Cardiac fibroblast (primary cell): ENCODE measurements around the gene CAMTA1.

Experiments
- DNase-seq, 2 donors: peaks; one replicate each; pipeline versions ENCODE4 v3.0.0 to v3.0.0-alpha.2; 2010; ENCODE audit warnings: low read depth in 2 of 2
- H3K4me3 ChIP-seq, 2 donors: replicated peaks in 1 of 2; 1 replicate in 1 of 2; 2 replicates in 1 of 2; pipeline ENCODE4 v1.5.1; 2011; ENCODE audit warnings: low read depth in 2 of 2, low read length in 2 of 2, mild to moderate bottlenecking in 2 of 2, moderate library complexity in 1 of 2
- TF ChIP-seq, protein P1 (sequence below): IDR thresholded peaks from one replicate; pipeline ENCODE4 v1.5.1; 2011; ENCODE audit warnings: low read depth, mild to moderate bottlenecking, low read length, inconsistent platforms

Gene CAMTA1

DNA sequence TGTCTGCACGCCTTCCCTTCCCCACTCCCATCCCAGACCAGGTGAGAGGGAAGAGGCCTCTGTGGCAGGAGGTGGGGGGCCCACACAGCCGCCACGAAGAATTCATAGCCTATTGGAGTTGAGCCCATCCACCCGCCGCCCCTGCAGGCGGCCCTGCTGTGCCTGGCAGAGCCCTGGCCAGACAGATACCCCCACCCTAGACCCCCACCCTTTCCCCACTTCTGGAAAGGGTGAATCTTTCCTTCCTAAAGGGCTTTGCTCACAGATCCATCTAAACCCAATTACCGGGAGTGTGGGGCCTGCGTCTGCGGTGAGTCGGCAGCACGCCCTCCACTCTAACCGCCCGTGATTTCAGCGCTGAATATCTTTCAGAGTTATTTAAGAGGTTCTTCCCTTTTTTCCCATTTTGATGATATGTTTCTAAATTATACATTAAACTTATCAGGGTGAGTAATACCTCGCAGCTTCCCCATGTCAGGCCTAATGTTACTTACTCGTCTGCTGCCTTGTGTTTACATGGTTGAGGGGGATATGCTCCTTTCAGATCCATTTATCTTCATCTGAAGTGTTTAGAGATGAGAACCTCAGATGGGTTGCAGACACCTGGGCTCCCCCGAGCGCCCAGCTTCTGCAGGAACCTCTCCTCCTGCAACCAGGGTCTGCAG is 802.0 kb downstream of the CAMTA1 start:
- TF ChIP-seq, protein P1, sequence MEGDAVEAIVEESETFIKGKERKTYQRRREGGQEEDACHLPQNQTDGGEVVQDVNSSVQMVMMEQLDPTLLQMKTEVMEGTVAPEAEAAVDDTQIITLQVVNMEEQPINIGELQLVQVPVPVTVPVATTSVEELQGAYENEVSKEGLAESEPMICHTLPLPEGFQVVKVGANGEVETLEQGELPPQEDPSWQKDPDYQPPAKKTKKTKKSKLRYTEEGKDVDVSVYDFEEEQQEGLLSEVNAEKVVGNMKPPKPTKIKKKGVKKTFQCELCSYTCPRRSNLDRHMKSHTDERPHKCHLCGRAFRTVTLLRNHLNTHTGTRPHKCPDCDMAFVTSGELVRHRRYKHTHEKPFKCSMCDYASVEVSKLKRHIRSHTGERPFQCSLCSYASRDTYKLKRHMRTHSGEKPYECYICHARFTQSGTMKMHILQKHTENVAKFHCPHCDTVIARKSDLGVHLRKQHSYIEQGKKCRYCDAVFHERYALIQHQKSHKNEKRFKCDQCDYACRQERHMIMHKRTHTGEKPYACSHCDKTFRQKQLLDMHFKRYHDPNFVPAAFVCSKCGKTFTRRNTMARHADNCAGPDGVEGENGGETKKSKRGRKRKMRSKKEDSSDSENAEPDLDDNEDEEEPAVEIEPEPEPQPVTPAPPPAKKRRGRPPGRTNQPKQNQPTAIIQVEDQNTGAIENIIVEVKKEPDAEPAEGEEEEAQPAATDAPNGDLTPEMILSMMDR = no peak
- H3K4me3 ChIP-seq = no peak overlapping the region
- DNase-seq = no peak

DNA sequence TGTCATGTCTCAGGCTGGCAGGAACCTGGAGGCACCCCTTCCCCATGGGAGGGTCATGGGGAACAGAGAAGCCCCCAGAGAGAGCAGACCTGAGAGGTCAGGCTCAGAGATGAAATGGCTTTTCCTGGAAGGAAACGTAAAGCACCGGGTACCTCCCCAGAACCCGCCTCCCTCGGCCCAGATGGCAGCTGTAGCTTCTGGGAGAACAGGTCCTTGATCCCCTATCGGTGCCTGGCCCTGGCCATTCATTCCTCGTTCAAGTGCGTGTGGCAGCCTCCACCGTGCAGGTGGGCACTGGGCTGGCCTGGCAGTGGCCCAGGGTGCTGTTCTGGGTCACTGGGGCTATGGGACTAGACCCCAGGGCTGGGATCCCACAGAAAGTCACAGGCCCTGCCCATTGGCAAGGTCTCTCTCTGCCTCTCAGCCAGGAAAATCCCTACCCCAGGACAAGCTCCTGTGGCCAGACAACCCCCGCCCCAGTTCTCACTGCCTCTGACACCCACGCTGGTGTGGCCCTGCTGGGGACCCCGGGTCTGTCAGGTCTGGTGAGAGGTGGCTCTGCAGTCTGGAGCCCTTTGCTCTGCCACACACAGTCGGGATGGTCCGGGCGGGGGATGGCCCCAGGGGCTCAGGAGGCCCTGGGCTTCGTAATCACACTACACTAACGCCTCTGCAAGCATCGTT is 802.7 kb downstream of the CAMTA1 start:
- TF ChIP-seq, protein P1 = no peak

DNA sequence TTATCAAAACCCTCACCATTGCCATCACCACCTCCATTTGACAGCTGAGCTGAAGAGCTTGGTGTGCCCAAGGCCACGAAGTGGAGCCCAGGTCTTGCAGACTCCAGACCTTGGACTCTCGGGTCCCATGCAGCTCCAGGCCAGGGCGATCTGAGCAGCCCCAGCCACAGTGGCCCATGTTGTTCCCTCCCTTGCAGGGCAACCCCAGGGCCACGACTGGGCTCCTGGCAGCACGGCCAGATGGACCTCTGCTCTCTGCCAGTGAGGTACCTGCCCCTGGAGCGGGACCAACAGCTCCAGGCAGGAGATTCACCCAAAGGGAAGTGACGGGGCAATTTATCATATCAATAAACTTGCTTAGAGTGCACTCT is 803.2 kb downstream of the CAMTA1 start:
- DNase-seq = no peak
- TF ChIP-seq, protein P1 = no peak
- H3K4me3 ChIP-seq = no peak overlapping the region

More for the DNA sequence above, 802.7 kb downstream of the CAMTA1 start:
- H3K4me3 ChIP-seq = no peak overlapping the region
- DNase-seq = no peak

DNA sequence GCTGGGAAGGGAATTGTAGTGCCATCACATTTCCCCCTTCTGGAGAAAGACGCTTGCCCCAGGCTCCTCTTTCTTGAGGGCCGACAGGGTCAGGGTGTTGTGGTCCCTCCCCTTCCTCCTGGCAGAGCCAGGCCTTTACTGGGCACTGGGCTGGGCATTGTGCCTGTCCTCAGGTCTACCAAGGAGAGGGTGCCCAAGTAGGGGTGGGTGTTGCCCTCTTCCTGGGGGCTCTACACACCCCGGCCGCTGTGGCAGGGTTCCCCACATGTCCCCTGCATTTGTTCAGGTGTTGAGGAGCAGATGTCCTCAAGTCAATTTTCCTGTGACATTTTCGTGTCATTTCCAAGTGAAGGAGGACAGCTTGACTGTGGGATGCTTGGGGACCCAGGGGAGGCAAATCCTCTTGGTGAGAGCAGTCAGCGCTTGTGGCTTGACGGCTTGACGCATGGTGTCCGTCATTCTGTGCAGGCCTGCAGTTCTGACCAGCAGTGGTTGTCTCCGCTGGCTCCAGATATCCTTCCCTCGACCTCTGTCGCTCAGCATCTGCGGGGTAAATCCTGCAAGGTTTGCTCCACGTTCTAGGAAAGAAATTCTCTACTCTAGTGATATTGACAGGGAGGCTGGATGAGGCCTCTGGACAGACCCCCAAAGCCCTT is 804.0 kb downstream of the CAMTA1 start:
- TF ChIP-seq, protein P1 = no peak
- DNase-seq = no peak
- no peak overlapping the region for H3K4me3 ChIP-seq

DNA sequence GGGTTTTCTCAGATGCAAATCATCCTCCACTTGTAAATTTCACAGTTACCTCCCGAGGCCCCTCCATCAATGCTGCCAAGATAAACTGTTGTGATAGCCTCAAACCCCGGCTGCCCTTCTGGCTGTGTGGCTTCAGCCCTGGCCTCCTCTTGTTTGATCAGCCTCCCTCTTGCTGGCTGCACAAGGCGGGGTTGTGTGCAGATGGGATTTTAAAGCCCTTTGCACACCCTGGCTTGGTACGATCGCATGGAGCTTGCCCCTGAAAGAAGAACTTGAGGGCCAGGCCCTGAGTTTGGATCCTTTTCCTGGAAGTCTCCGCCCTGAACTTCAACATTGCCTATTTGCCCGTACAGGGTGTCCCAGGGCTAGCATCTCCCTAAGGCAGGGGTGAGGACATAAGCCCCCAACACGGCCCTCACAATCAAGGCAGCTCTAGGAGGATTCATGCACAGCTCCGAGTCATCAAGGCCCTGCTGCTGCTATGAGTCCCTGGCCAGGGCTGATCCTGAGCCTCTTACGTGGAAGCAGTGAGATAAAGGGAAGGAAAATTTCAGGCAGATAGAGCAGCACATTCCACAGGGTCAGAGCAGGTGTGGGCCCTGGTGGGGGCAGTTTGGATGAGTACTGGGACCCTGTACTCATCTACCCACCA is 804.6 kb downstream of the CAMTA1 start:
- DNase-seq = no peak
- TF ChIP-seq, protein P1 = no peak
- no peak overlapping the region for H3K4me3 ChIP-seq

DNA sequence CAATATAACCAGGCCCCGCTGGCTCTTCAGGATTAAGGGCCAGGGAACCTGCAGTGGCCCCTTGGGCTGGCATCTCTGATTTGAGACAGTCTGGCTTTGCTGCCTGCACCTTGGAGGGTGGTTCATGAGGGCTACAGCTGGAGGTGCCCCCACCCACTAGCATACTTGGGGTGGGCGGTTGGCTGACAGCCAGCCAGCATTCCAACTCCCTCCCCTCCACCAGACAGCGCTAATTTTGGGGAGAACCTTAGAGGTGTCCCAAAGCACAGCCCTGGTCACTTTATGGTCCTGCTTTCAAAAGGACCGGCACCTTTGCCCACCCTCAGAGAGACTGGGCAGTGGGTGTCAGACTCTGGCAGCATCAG is 805.2 kb downstream of the CAMTA1 start:
- H3K4me3 ChIP-seq = no peak overlapping the region
- TF ChIP-seq, protein P1 = no peak
- DNase-seq = no peak
